Endothelial cell of umbilical vein (primary cell): ENCODE measurements around the gene MINAR1. TPM values are rescaled to one million over a fixed set of nuclear protein-coding genes. Genes with fewer than 3 reads are reported as not detected.

Experiments used
- BruUV-seq: library from RNA; stranded (reverse); fragments of 400-500 nt; replicated peaks from 2 replicates; lab custom pipeline; 2021; lab: Mats Ljungman, UMichigan
- CTCF ChIA-PET: fragments of 300-600, 350-600 bp; sonication (Branson Sonifier 250); formaldehyde crosslinking; loops from one replicate; lab custom pipeline; 2021; ENCODE audit warnings: antibody characterized with exemption, inconsistent platforms; lab: Charles Lee
- POLR2A ChIA-PET: fragments of 300-600, 350-600 bp; sonication (Branson Sonifier 250); formaldehyde crosslinking; loops from one replicate; lab custom pipeline; 2021; ENCODE audit warnings: antibody characterized with exemption, inconsistent platforms; lab: Charles Lee
- DNase-seq: peaks from one replicate; pipeline ENCODE4 v3.0.0-alpha.2; 2011; ENCODE audit warnings: low read depth, low spot score
- FAIRE-seq: peaks from 2 replicates; lab custom pipeline; 2011; peaks lifted over from hg19 to GRCh38; lab: Jason Lieb, UNC
- H2AFZ ChIP-seq: 2 replicates; pipeline ENCODE4 v1.6.0; 2012; ENCODE audit warnings: low read depth, low read length, control low read depth, inconsistent platforms
- H3K27ac ChIP-seq: 2 replicates; pipeline ENCODE4 v1.5.1; 2011; ENCODE audit warnings: low read depth, mild to moderate bottlenecking, control low read depth, low read length, moderate library complexity; ENCODE audit not compliant: insufficient read depth
- H3K27me3 ChIP-seq, 2 experiments: 2 replicates each; pipeline versions ENCODE4 v1.6.0 to v1.6.1; 2011; ENCODE audit warnings: low read length in 2 of 2, mixed read lengths in 1 of 2; ENCODE audit not compliant: control insufficient read depth in 2 of 2, insufficient read depth in 2 of 2
- H3K36me3 ChIP-seq, 2 experiments: 2 replicates in 1 of 2; 3 replicates in 1 of 2; pipeline ENCODE4 v1.5.1; 2011; ENCODE audit warnings: low read length in 2 of 2, mild to moderate bottlenecking in 1 of 2, moderate library complexity in 1 of 2; ENCODE audit not compliant: control insufficient read depth in 2 of 2, insufficient read depth in 2 of 2; ENCODE audit errors: extremely low read depth in 1 of 2
- H3K4me1 ChIP-seq: 3 replicates; pipeline ENCODE4 v1.5.1; 2011; ENCODE audit warnings: mild to moderate bottlenecking, low read length; ENCODE audit not compliant: control insufficient read depth, insufficient read depth; ENCODE audit errors: extremely low read depth
- H3K4me2 ChIP-seq: 2 replicates; pipeline ENCODE4 v1.6.1; 2011; ENCODE audit warnings: low read length, control low read depth, mixed read lengths; ENCODE audit not compliant: insufficient read depth
- H3K4me3 ChIP-seq, 3 experiments: fragments of 200-600 bp in 1 of 3; sonication (generic), shearing (Covaris generic) in 1 of 3; replicated peaks in 1 of 3; 2 replicates each; pipeline ENCODE4 v1.5.1; 2011 to 2016; ENCODE audit warnings: control low read depth in 3 of 3, low read length in 3 of 3, mild to moderate bottlenecking in 2 of 3, inconsistent platforms in 1 of 3, low read depth in 1 of 3, moderate library complexity in 1 of 3; ENCODE audit not compliant: insufficient read depth in 1 of 3
- H3K79me2 ChIP-seq: 2 replicates; pipeline ENCODE4 v1.6.0; 2012; ENCODE audit warnings: low read length, inconsistent platforms; ENCODE audit not compliant: control insufficient read depth, insufficient read depth
- H3K9ac ChIP-seq: replicated peaks from 2 replicates; pipeline ENCODE3; 2011; ENCODE audit warnings: low read length, control low read depth; ENCODE audit not compliant: insufficient read depth; ENCODE audit errors: extremely low read depth
- H3K9me1 ChIP-seq: replicated peaks from 3 replicates; pipeline ENCODE4 v1.6.0; 2011; ENCODE audit warnings: mild to moderate bottlenecking, low read length; ENCODE audit not compliant: control insufficient read depth, insufficient read depth; ENCODE audit errors: extremely low read depth
- H3K9me3 ChIP-seq: replicated peaks from 2 replicates; pipeline ENCODE4 v1.5.1; 2012; ENCODE audit warnings: low read length, inconsistent platforms; ENCODE audit not compliant: control insufficient read depth, insufficient read depth
- H4K20me1 ChIP-seq: replicated peaks from 2 replicates; pipeline ENCODE3; 2011; ENCODE audit warnings: mild to moderate bottlenecking, low read length; ENCODE audit not compliant: control insufficient read depth, insufficient read depth; ENCODE audit errors: extremely low read depth
- EZH2 ChIP-seq: IDR thresholded peaks from 2 replicates; pipeline ENCODE4 v1.6.1; 2012; ENCODE audit warnings: borderline replicate concordance, low read depth, mild to moderate bottlenecking, moderate library complexity, low read length, inconsistent platforms; ENCODE audit not compliant: severe bottlenecking
- FOS ChIP-seq: IDR thresholded peaks from 2 replicates; pipeline ENCODE4 v1.6.1; 2011; ENCODE audit warnings: mild to moderate bottlenecking, low read length, moderate library complexity, borderline replicate concordance; ENCODE audit not compliant: insufficient read depth
- GATA2 ChIP-seq: IDR thresholded peaks from 2 replicates; pipeline ENCODE4 v1.7.0; 2011; ENCODE audit warnings: low read depth, mild to moderate bottlenecking, moderate library complexity, mixed read lengths, low read length; ENCODE audit not compliant: insufficient read length, insufficient read depth
- JUN ChIP-seq: IDR thresholded peaks from 2 replicates; pipeline ENCODE4 v1.6.1; 2011; ENCODE audit warnings: borderline replicate concordance, low read depth; ENCODE audit not compliant: insufficient read length, insufficient read depth
- MYC ChIP-seq: IDR thresholded peaks from one replicate; pipeline ENCODE4 v1.6.1; 2011; ENCODE audit warnings: mild to moderate bottlenecking, low read depth, low read length
- POLR2A ChIP-seq: IDR thresholded peaks from 2 replicates; pipeline ENCODE4 v1.6.1; 2012; ENCODE audit warnings: low read depth, mild to moderate bottlenecking, control low read depth, low read length
- POLR2AphosphoS5 ChIP-seq: IDR thresholded peaks from 2 replicates; pipeline ENCODE4 v1.6.1; 2012; ENCODE audit warnings: low read depth, mild to moderate bottlenecking, control low read depth, low read length, moderate library complexity; ENCODE audit not compliant: insufficient read depth
- dilution Hi-C: fragments of 300-500 bp; cut with MboI; formaldehyde crosslinking; loops from one replicate; pipeline ENCODE4 v1.15.0; 2019; ENCODE audit warnings: low sequenced_read_pairs; ENCODE audit not compliant: extremely low pct_ligation_motif_present
- intact Hi-C: fragments of 100-400 bp; cut with micrococcal nuclease; formaldehyde crosslinking; loops from one replicate; pipeline ENCODE4 v1.10.0; 2022
- polyA plus RNA-seq, 4 experiments: library from polyadenylated mRNA; depleted of rRNA in 3 of 4; stranded (reverse) in 3 of 4; unstranded in 1 of 4; fragments of >200 nt; gene quantifications; 2 replicates each; pipeline versions ENCODE4 v1.2.1 to v1.2.3, GENCODE V29; 2011 to 2012; ENCODE audit warnings: missing spikeins in 1 of 4
- total RNA-seq: library from RNA; stranded (reverse); gene quantifications from 2 replicates; pipeline ENCODE4 v1.2.3, GENCODE V29; 2021
- TF ChIP-seq, protein P1 (sequence below): IDR thresholded peaks from 2 replicates; pipeline ENCODE4 v1.6.1; 2011; ENCODE audit not compliant: insufficient read depth, insufficient read length
- TF ChIP-seq, protein P2 (sequence below), 2 donors: IDR thresholded peaks; 1 replicate in 1 of 2; 2 replicates in 1 of 2; pipeline ENCODE4 v1.5.1; 2011; ENCODE audit warnings: low read length in 2 of 2, mild to moderate bottlenecking in 2 of 2, moderate library complexity in 2 of 2, control low read depth in 1 of 2, inconsistent platforms in 1 of 2, low read depth in 1 of 2; ENCODE audit not compliant: insufficient read depth in 1 of 2; ENCODE audit errors: extremely low read depth in 1 of 2

MINAR1 gene
- total and polyA plus RNA-seq, 2 donors (not counting 3 experiments of a cell fraction or from before 2014, with no cell fraction given): 0.33 to 0.93 TPM

DNA sequence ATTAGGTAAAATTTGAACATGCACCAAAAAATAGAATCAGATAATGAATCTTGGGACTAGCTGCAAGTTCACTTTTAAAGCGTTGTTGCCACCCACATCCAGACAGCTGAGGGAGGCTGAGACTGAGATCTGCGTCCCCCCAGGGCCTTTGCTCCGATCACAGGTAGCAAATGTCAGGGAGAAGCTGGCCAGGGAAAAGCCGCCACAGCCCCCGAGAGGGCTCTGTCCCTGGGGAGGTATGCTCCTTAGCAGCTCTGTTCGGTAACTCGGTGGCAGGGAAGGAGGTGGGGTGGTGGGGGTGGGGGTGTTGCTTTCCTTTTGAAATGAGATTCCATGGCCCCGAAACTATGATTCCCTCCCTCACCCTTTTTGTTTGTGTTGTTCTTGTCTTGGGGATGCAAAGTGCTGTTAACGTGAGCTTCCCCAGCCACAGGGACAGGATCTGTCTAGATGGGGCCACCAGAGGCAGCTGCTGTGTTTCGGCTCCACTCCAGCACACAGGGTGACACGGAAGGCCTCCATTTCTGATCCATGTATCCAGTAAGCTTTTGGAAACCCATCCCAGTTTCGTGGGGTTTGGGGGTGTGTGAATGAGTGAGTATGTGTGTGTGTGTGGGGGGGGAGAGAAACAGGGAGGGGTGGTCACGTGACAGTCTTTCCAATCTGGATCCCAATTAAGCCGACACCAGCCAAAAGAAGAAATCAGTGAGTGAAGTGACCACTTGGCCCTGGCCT is 1.1 kb upstream of the MINAR1 start:
- peak; percentile 6 for DNase-seq
- dilution Hi-C loops: no loop called here
- POLR2A ChIA-PET: no interaction called here

More for the DNA sequence above, 1.1 kb upstream of the MINAR1 start:
- BruUV-seq: no TSS peak
- H3K36me3 ChIP-seq: no peaks in the 10 kb centered on the region
- peak overlapping the region; percentile 70 for H3K4me2 ChIP-seq
- peak overlapping the region; percentile 63 for H2AFZ ChIP-seq
- no peaks in the 10 kb centered on the region for H3K79me2 ChIP-seq
- H3K27me3 ChIP-seq: peaks cover 46 to 57% of the 10 kb centered on the region in 2 experiments
- FAIRE-seq: no peak
- TF ChIP-seq, protein P1, sequence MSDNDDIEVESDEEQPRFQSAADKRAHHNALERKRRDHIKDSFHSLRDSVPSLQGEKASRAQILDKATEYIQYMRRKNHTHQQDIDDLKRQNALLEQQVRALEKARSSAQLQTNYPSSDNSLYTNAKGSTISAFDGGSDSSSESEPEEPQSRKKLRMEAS: no peak
- TF ChIP-seq, protein P2, sequence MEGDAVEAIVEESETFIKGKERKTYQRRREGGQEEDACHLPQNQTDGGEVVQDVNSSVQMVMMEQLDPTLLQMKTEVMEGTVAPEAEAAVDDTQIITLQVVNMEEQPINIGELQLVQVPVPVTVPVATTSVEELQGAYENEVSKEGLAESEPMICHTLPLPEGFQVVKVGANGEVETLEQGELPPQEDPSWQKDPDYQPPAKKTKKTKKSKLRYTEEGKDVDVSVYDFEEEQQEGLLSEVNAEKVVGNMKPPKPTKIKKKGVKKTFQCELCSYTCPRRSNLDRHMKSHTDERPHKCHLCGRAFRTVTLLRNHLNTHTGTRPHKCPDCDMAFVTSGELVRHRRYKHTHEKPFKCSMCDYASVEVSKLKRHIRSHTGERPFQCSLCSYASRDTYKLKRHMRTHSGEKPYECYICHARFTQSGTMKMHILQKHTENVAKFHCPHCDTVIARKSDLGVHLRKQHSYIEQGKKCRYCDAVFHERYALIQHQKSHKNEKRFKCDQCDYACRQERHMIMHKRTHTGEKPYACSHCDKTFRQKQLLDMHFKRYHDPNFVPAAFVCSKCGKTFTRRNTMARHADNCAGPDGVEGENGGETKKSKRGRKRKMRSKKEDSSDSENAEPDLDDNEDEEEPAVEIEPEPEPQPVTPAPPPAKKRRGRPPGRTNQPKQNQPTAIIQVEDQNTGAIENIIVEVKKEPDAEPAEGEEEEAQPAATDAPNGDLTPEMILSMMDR (IDR thresholded peaks at IDR 0.05; ENCODE audit: extremely low read depth in 1 of 2, insufficient read depth in 1 of 2, low read depth in 1 of 2, low read length in 2 of 2): no peak
- TF ChIP-seq MYC (no peak), POLR2AphosphoS5 (no peak), JUN (no peak), GATA2 (no peak), FOS (no peak), EZH2 (no peak), POLR2A (no peak)
- no peaks in the 10 kb centered on the region for H4K20me1 ChIP-seq
- H3K9me3 ChIP-seq: no peaks in the 10 kb centered on the region
- CTCF ChIA-PET: interaction anchor here (0.7 to 5.0 kb wide), 11 partner anchors 12 to 936 kb away, joined by 3 to 31 read pairs (median 3); no protein-coding TSS in a partner anchor
- intact Hi-C loops: no loop called here
- H3K4me3 ChIP-seq: peak overlapping the region in 1 of 3 experiments; percentile 44
- no peak overlapping the region for H3K9ac ChIP-seq
- H3K9me1 ChIP-seq: no peaks in the 10 kb centered on the region
- H3K4me1 ChIP-seq: peaks cover 6% of the 10 kb centered on the region
- no peak overlapping the region for H3K27ac ChIP-seq
